Measurements from ENCODE around the gene AP2M1. TPM values are rescaled to one million over a fixed set of nuclear protein-coding genes. Genes with fewer than 3 reads are reported as not detected.

The AP2M1 gene
- total and polyA plus RNA-seq, 2 of the 13 experiments (the other 11 are each of a cell fraction or from before 2014, with no cell fraction given): 126 to 146 TPM

- H3K9ac ChIP-seq (ENCODE audit: insufficient read depth, low read depth, low read length): no peak overlapping the region
- no peak for FAIRE-seq
- H3K79me2 ChIP-seq (ENCODE audit: insufficient read depth, low read length): peaks cover 20% of the 10 kb centered on the region
- H3K4me1 ChIP-seq (ENCODE audit: insufficient read depth, low read length): peaks cover 4% of the 10 kb centered on the region
- no peaks in the 10 kb centered on the region for H3K9me3 ChIP-seq (ENCODE audit: low read length)
- no peak overlapping the region for H2AFZ ChIP-seq (ENCODE audit: low read length)
- no peaks in the 10 kb centered on the region for H3K27me3 ChIP-seq (ENCODE audit: control insufficient read depth in 1 of 2, insufficient read depth in 2 of 2, low read length in 2 of 2)
- TF ChIP-seq ZNF629 (CRISPR knock-in tag; conservative IDR thresholded peaks at IDR 0.05) (peak; percentile 57), ZFP91 (CRISPR knock-in tag; IDR thresholded peaks at IDR 0.05; ENCODE audit: borderline replicate concordance) (no peak)
- H4K20me1 ChIP-seq (ENCODE audit: insufficient read depth, low read length): peaks cover 15% of the 10 kb centered on the region
- CTCF ChIA-PET (ENCODE audit: low intra/inter-chr PET ratio, low total read pairs): no interaction called here
- DNase-seq (ENCODE audit: low spot score): no peak
- peaks cover 43 to 82% of the 10 kb centered on the region in 2 experiments; a peak in 4 of 5 replicates for H3K36me3 ChIP-seq (replicated peaks in 1 of 2; ENCODE audit: control insufficient read depth in 1 of 2, insufficient read depth in 2 of 2, low read length in 2 of 2)
- no TSS peak for BruUV-seq (replicated peaks)
- H3K4me2 ChIP-seq (ENCODE audit: low read depth, low read length): no peak overlapping the region
- H3K27ac ChIP-seq (ENCODE audit: extremely low read length, insufficient read depth, low read length): no peak overlapping the region
- in situ Hi-C loops (cut with HindIII; ENCODE audit: extremely low pct_ligation_motif_present, low pct_unique_long_range_greater_than_20kb) (no loop called here), intact Hi-C loops (cut with micrococcal nuclease; ENCODE audit: unreplicated experiment) (no loop called here)
- ATAC-seq: no peak
- WGBS (ENCODE audit: low lambda C conversion rate): 97% methylated on average over 3 of the region's 3 CpGs
- POLR2A ChIA-PET: interaction anchor here (1.0 to 1.6 kb wide), 2 partner anchors 10 to 20 kb away, joined by 3 read pairs; partner anchors contain the start of genes ABCF3 and DVL3
- H3K4me3 ChIP-seq (replicated peaks in 1 of 3; ENCODE audit: insufficient read depth in 1 of 3, low read depth in 2 of 3, low read length in 3 of 3): no peak overlapping the region
Observed at GRCh38 chr3:184165543-184165942, 9.1 kb upstream of the AP2M1 start.

- peaks cover 7% of the 10 kb centered on the region; the same call in 1 of the 2 replicates for H4K20me1 ChIP-seq (ENCODE audit: insufficient read depth, low read length)
- no peak for DNase-seq (ENCODE audit: low spot score)
- no peak overlapping the region for H2AFZ ChIP-seq (ENCODE audit: low read length)
- no peak overlapping the region for H3K4me2 ChIP-seq (ENCODE audit: low read depth, low read length)
- no peak overlapping the region for H3K9ac ChIP-seq (ENCODE audit: insufficient read depth, low read depth, low read length)
- H3K36me3 ChIP-seq (replicated peaks in 1 of 2; ENCODE audit: control insufficient read depth in 1 of 2, insufficient read depth in 2 of 2, low read length in 2 of 2): peaks cover 43 to 88% of the 10 kb centered on the region in 2 experiments; a peak in 4 of 5 replicates
- no peak overlapping the region for H3K27ac ChIP-seq (ENCODE audit: extremely low read length, insufficient read depth, low read length)
- intact Hi-C loops (cut with micrococcal nuclease; ENCODE audit: unreplicated experiment) (no loop called here), in situ Hi-C loops (cut with HindIII; ENCODE audit: extremely low pct_ligation_motif_present, low pct_unique_long_range_greater_than_20kb) (no loop called here)
- FAIRE-seq: no peak
- no TSS peak for BruUV-seq (replicated peaks)
- ATAC-seq: no peak
- no peaks in the 10 kb centered on the region for H3K9me3 ChIP-seq (ENCODE audit: low read length)
- ChIA-PET POLR2A (no interaction called here), CTCF (ENCODE audit: low intra/inter-chr PET ratio, low total read pairs) (no interaction called here)
- H3K27me3 ChIP-seq (ENCODE audit: control insufficient read depth in 1 of 2, insufficient read depth in 2 of 2, low read length in 2 of 2): no peaks in the 10 kb centered on the region
- 97% methylated on average over 6 of the region's 6 CpGs for WGBS (ENCODE audit: low lambda C conversion rate)
- no peak overlapping the region for H3K4me3 ChIP-seq (replicated peaks in 1 of 3; ENCODE audit: insufficient read depth in 1 of 3, low read depth in 2 of 3, low read length in 3 of 3)
- no peaks in the 10 kb centered on the region for H3K4me1 ChIP-seq (ENCODE audit: insufficient read depth, low read length)
- peaks cover 11% of the 10 kb centered on the region for H3K79me2 ChIP-seq (ENCODE audit: insufficient read depth, low read length)
- TF ChIP-seq ZNF33A (CRISPR knock-in tag; IDR thresholded peaks at IDR 0.05; ENCODE audit: borderline replicate concordance) (no peak), CREB3 (CRISPR knock-in tag; IDR thresholded peaks at IDR 0.05) (no peak), ZBTB14 (CRISPR knock-in tag; IDR thresholded peaks at IDR 0.05) (no peak), ZBTB8A (CRISPR knock-in tag; IDR thresholded peaks at IDR 0.05; ENCODE audit: borderline replicate concordance, low read depth) (no peak), ZNF607 (CRISPR knock-in tag; IDR thresholded peaks at IDR 0.05; ENCODE audit: borderline replicate concordance) (no peak), ZNF382 (CRISPR knock-in tag; IDR thresholded peaks at IDR 0.05; ENCODE audit: borderline replicate concordance) (no peak), KDM1A (CRISPR knock-in tag; IDR thresholded peaks at IDR 0.05) (no peak), NR2C2 (CRISPR knock-in tag; IDR thresholded peaks at IDR 0.05; ENCODE audit: borderline replicate concordance) (no peak), LCORL (IDR thresholded peaks at IDR 0.05) (no peak), LCORL (CRISPR knock-in tag; IDR thresholded peaks at IDR 0.05) (no peak), ARHGAP35 (CRISPR knock-in tag; IDR thresholded peaks at IDR 0.05; ENCODE audit: borderline replicate concordance) (no peak), MLX (CRISPR knock-in tag; IDR thresholded peaks at IDR 0.05) (no peak), CCAR2 (optimal IDR thresholded peaks at IDR 0.05; ENCODE audit: low read depth, low read length) (no peak)
Observed at GRCh38 chr3:184166671-184167070, 8.0 kb upstream of the AP2M1 start.
